ENCODE results near the gene CPEB1.

CPEB1 gene

DNA sequence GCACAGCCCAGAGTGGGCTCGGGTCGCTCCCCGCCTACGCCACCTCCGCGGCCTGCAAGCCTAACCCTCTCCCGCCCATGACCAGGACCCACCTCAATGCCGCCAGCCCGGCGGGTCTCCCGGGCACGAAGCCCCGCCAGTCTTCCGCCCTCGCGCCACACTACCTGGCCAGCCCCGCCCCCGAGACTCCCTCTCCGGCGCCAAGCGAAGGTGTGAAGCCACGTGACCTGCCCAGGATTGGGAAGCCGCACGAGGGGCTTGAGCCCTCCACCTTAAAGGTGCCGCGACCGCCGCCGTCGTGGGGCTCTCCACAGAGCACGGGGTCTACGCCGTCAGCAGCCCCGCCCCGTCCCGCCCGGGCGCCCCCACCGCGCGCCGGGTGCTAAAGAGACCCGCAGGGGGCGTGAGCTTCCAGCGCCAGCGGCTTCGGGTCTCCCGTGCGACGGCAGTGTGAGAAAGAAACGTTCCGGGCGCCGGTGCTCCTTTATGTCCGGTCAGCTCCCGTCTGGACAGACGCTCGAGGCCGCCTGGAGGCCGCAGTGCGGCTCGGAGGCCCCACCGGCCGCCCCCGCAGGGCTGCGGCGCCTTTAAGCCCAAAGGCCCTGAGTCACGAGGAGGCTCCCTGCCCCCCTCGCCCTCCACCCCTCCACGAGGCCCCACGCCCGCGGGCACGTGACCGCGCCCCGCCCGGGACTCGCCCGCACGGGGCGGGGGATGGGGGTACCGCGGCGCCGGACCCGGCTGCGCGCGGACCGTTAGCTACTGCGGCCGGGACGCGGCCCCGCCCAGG lies at the start of gene CPEB1:
Gene CPEB1 (minus strand): TSS at position 319 of the 790 bp plus-strand sequence. CDS start 18,904 bp downstream, outside the sequence.
- TF ChIP-seq, protein P1, sequence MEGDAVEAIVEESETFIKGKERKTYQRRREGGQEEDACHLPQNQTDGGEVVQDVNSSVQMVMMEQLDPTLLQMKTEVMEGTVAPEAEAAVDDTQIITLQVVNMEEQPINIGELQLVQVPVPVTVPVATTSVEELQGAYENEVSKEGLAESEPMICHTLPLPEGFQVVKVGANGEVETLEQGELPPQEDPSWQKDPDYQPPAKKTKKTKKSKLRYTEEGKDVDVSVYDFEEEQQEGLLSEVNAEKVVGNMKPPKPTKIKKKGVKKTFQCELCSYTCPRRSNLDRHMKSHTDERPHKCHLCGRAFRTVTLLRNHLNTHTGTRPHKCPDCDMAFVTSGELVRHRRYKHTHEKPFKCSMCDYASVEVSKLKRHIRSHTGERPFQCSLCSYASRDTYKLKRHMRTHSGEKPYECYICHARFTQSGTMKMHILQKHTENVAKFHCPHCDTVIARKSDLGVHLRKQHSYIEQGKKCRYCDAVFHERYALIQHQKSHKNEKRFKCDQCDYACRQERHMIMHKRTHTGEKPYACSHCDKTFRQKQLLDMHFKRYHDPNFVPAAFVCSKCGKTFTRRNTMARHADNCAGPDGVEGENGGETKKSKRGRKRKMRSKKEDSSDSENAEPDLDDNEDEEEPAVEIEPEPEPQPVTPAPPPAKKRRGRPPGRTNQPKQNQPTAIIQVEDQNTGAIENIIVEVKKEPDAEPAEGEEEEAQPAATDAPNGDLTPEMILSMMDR (IDR thresholded peaks at IDR 0.05; ENCODE audit: low read depth, low read length) = peak; percentile 11
- DNase-seq (ENCODE audit: extremely low read depth, low read depth) = no peak

DNA sequence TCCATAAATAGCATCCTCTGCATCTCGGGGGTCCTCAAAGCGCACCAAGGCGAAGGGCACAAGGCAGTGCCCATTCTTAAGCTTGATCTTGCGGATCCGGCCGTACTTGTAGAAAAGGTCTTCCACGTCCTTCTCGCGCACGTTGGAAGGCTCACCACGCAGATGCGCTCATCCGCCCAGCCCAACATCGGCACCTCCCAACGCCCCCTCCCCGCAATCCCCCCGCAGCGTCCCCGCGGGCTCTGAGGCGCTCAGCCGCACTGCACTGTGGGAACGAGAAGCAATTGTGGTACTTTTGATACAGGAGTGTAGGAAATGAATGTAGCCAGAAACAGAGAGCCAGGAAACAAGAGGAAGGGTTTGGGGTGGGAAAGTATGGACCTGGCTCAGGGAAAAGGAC lies 45.0 kb upstream of the CPEB1 start:
- DNase-seq (ENCODE audit: extremely low read depth, low read depth) = no peak
- TF ChIP-seq, protein P1 (IDR thresholded peaks at IDR 0.05; ENCODE audit: low read depth, low read length) = no peak

DNA sequence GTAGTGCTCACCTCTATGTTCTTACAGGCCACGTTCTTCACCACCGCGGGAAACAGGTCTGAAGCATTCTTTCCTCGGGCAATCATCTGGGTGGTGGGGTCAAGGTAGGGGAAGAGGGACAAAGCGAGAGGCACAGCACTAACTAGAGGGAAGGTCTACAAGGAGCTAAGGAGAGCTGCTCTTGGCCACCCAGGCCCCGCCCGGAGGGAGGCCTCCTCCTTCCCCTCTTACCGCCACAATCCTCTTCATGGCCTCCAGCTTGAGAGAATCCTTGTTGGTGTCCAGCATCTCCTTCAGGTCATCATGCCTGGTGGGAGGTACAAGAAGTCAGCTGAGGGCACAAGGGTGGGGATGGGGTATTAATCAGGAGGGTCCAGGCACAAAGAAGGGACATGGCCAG lies 42.0 kb upstream of the CPEB1 start:
- no peak for DNase-seq (ENCODE audit: extremely low read depth, low read depth)
- TF ChIP-seq, protein P1 (IDR thresholded peaks at IDR 0.05; ENCODE audit: low read depth, low read length) = no peak

DNA sequence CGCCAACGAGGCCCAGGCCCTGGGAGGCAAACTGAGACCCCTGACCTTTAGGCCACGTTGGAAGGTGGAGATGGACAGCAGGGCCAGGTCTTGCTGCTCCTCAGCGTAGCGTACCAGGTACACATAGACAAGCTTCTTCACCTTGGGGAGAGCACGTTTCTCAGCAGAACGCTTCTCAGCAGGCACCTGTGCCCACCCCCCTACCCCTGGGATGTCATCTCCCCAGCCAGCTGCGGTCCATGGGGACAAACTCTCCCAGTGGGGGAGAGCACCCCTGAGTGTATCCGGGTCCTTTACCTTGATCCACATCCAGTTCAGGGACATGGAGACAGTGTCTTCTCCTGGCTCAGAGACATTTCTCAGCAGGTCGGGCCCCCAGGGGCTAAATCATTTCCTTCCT lies 41.5 kb upstream of the CPEB1 start:
- TF ChIP-seq, protein P1 (IDR thresholded peaks at IDR 0.05; ENCODE audit: low read depth, low read length) = no peak
- DNase-seq (ENCODE audit: extremely low read depth, low read depth) = no peak

DNA sequence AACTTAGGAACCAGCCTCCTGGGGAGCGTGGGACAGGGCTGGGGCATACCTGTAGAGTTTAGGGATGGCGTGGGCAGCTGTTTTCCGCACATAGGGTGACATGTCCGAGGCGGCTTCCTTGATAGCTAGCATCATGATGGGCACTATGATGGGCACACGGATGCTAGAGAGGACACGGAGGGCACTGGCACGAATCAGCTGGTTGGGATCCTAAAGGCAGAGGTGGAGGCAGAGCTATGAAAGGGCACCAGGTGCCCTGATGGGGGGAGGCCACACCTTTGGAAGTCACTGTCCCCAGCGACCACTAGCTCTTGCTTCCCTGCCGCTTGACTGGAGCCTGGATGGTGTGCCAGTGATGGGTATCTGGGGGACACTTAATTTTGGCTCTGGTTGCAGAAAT lies 34.2 kb upstream of the CPEB1 start:
- DNase-seq (ENCODE audit: extremely low read depth, low read depth) = no peak
- TF ChIP-seq, protein P1 (IDR thresholded peaks at IDR 0.05; ENCODE audit: low read depth, low read length) = no peak

DNA sequence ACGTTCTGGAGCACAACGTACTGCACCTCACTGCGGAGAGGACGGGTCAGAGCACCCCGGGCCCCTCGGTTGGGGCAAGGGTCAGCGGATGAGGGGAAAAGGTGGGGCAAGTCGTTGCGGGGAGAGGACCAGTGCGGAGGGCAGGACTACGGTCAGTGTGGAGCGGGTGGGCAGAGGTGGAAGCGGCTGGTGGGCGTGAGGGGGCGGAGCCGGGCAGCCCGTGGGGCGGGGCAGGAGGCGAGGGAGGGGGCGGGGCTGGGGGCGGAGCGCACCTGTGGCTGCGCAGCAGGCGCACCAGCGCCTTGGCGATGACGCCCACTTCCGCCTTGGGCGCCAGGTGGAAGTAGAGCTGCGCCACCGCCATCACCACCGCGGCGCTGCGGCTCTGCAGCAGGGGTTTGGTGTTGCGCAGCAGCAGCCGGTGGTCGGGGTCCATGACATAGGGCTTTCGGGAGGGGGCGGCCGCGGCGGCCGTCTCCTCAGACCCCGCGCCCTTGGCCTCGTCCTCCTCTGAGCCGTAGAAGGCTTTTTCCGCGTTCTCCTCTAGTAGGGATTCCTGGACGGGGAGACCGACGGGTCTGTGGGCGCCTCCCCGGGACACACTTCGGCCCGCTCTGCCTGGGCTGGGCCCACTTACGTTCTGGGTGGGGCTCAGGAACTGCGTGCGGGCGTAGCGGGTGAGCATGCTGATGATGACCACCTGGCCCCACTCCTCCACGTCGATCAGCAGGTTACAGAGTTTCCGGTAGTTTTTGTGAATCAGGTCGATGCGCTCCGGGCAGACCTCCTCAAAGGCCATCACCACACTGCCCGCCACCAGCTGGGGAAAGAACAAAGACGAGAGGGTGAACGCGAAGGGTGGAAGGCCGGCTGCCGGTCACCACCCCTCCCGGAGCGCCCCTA lies 33.3 kb upstream of the CPEB1 start:
- no peak for DNase-seq (ENCODE audit: extremely low read depth, low read depth)
- TF ChIP-seq, protein P1 (IDR thresholded peaks at IDR 0.05; ENCODE audit: low read depth, low read length) = no peak
